Stimulated activated CD8-positive, alpha-beta memory T cell treated with anti-CD3 and anti-CD28 coated beads, Interleukin-7, amount 100 ng/mL, for 24 hours (primary cell): Measurements from ENCODE around the gene TSPAN2.
A peak's percentile ranks its signal among the peaks of the same experiment; 100 is the strongest.

ENCODE experiments used
- DNase-seq: peaks from one replicate; pipeline ENCODE4 v3.0.0-alpha.2; 2020; ENCODE audit warnings: low read depth

The TSPAN2 gene

GRCh38 chr1:115089420-115090185, at the start of gene TSPAN2:
Gene TSPAN2, minus strand, starts transcription at chr1:115089503. Its CDS starts 71 bp downstream, at chr1:115089432.
- no peak for DNase-seq

- DNase-seq = peak; percentile 15
These were observed 49.7 kb upstream of the TSPAN2 start for GRCh38 chr1:115138973-115139372.

- no peak for DNase-seq
These were observed 49.0 kb upstream of the TSPAN2 start for GRCh38 chr1:115138271-115138670.

GRCh38 chr1:115137191-115137590, 47.9 kb upstream of the TSPAN2 start:
- DNase-seq = no peak

- DNase-seq = no peak
These were observed 47.4 kb upstream of the TSPAN2 start for GRCh38 chr1:115136706-115137105.

GRCh38 chr1:115136106-115136505, 46.8 kb upstream of the TSPAN2 start:
- DNase-seq = no peak

- no peak for DNase-seq
These were observed 46.4 kb upstream of the TSPAN2 start for GRCh38 chr1:115135681-115136080.

GRCh38 chr1:115134850-115135480, 45.7 kb upstream of the TSPAN2 start:
- DNase-seq = no peak

- DNase-seq = no peak
These were observed 44.9 kb upstream of the TSPAN2 start for GRCh38 chr1:115134231-115134630.

- no peak for DNase-seq
These were observed 44.1 kb upstream of the TSPAN2 start for GRCh38 chr1:115133440-115133839.

- DNase-seq = no peak
These were observed 41.5 kb upstream of the TSPAN2 start for GRCh38 chr1:115130786-115131185.

- no peak for DNase-seq
These were observed 39.9 kb upstream of the TSPAN2 start for GRCh38 chr1:115129071-115129640.

- no peak for DNase-seq
These were observed 38.2 kb upstream of the TSPAN2 start for GRCh38 chr1:115127539-115127938.

- no peak for DNase-seq
These were observed 37.2 kb upstream of the TSPAN2 start for GRCh38 chr1:115126516-115126915.

- DNase-seq = no peak
These were observed 33.8 kb upstream of the TSPAN2 start for GRCh38 chr1:115123116-115123515.

GRCh38 chr1:115121793-115122192, 32.5 kb upstream of the TSPAN2 start:
- DNase-seq = no peak

- DNase-seq = no peak
These were observed 31.0 kb upstream of the TSPAN2 start for GRCh38 chr1:115120296-115120695.

- DNase-seq = no peak
These were observed 29.3 kb upstream of the TSPAN2 start for GRCh38 chr1:115118611-115119010.

GRCh38 chr1:115118086-115118485, 28.8 kb upstream of the TSPAN2 start:
- DNase-seq = no peak

GRCh38 chr1:115117298-115117697, 28.0 kb upstream of the TSPAN2 start:
- no peak for DNase-seq

- no peak for DNase-seq
These were observed 27.2 kb upstream of the TSPAN2 start for GRCh38 chr1:115116512-115116911.

- DNase-seq = no peak
These were observed 26.3 kb upstream of the TSPAN2 start for GRCh38 chr1:115115521-115116161.

GRCh38 chr1:115114308-115114707, 25.0 kb upstream of the TSPAN2 start:
- DNase-seq = no peak
